ENCODE results near the gene TNNT1. TPM values are rescaled to one million over a fixed set of nuclear protein-coding genes. Genes with fewer than 3 reads are reported as not detected.

TNNT1 gene
- total and polyA plus RNA-seq, 2 experiments from 2014 or later = 11.5 to 32.1 TPM

DNA sequence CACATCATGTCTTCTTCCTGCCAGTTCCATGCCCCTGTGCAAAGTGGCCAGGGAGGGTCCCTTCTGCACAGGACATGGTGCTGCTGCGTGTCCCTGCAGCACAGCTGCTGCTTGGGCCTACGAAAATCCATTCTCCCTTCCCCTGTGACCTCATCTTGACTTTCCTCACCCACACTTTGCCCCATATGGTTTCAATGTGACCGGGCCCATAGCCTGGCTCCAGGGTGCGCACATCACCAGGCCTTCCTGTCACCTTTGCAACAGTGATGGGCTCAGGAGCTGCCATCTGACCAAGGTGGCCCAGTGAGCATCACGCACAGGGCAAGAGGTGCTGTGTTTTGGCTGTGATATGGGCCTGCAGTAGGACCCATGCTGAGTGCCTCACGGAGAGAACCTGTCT is 42.4 kb downstream of the TNNT1 start:
- no peaks in the 10 kb centered on the region for H3K9me3 ChIP-seq (ENCODE audit: low read depth)
- peaks cover 7% of the 10 kb centered on the region for H4K20me1 ChIP-seq (ENCODE audit: insufficient read depth, poor library complexity, severe bottlenecking)
- H3K9me2 ChIP-seq (replicated peaks; ENCODE audit: insufficient read depth) = no peaks in the 10 kb centered on the region
- DNase-seq (ENCODE audit: low spot score) = no peak
- TF ChIP-seq, protein P1, sequence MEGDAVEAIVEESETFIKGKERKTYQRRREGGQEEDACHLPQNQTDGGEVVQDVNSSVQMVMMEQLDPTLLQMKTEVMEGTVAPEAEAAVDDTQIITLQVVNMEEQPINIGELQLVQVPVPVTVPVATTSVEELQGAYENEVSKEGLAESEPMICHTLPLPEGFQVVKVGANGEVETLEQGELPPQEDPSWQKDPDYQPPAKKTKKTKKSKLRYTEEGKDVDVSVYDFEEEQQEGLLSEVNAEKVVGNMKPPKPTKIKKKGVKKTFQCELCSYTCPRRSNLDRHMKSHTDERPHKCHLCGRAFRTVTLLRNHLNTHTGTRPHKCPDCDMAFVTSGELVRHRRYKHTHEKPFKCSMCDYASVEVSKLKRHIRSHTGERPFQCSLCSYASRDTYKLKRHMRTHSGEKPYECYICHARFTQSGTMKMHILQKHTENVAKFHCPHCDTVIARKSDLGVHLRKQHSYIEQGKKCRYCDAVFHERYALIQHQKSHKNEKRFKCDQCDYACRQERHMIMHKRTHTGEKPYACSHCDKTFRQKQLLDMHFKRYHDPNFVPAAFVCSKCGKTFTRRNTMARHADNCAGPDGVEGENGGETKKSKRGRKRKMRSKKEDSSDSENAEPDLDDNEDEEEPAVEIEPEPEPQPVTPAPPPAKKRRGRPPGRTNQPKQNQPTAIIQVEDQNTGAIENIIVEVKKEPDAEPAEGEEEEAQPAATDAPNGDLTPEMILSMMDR (IDR thresholded peaks at IDR 0.05; ENCODE audit: poor library complexity) = no peak
- TF ChIP-seq EZH2phosphoT487 (IDR thresholded peaks at IDR 0.05; ENCODE audit: low read depth, severe bottlenecking, unreplicated experiment) (no peak), EZH2 (IDR thresholded peaks at IDR 0.05; ENCODE audit: borderline replicate concordance) (no peak)
- H3K36me3 ChIP-seq (replicated peaks; ENCODE audit: insufficient read depth, low read depth) = no peaks in the 10 kb centered on the region
- H3K79me2 ChIP-seq = peaks cover 31% of the 10 kb centered on the region
- H3K4me1 ChIP-seq (ENCODE audit: insufficient read depth) = no peaks in the 10 kb centered on the region
- WGBS (ENCODE audit: low lambda C conversion rate, missing lambda C conversion rate) = 93% methylated on average over 6 of the region's 6 CpGs
- no peak overlapping the region for H3K4me2 ChIP-seq
- H2AFZ ChIP-seq = no peak overlapping the region
- H3K27ac ChIP-seq = no peak overlapping the region
- no peaks in the 10 kb centered on the region for H3K27me3 ChIP-seq
- no peak overlapping the region for H3K4me3 ChIP-seq

DNA sequence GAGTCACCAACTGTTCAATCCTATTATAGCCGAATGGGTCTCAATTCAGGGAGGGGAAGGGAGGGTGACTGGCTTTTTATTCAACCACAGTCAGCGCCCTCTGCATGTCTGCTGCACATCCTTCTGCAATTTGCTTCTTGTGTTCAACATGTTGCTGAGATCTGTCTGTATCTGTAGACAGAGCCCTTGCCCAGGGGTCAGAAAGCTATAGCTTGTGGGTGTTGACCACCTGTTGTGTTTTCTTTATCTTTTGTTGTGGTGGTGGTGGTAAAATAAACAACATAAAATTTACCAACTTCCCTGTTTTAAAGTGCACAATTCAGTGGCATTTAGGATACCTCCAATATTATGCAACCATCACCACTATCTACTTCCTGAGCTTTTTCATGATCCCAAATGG is 43.8 kb downstream of the TNNT1 start:
- Histone ChIP-seq H4K20me1 (ENCODE audit: insufficient read depth, poor library complexity, severe bottlenecking) (peaks cover 7% of the 10 kb centered on the region), H3K9me3 (ENCODE audit: low read depth) (no peaks in the 10 kb centered on the region), H2AFZ (no peak overlapping the region), H3K4me2 (no peak overlapping the region), H3K9me2 (replicated peaks; ENCODE audit: insufficient read depth) (no peaks in the 10 kb centered on the region), H3K36me3 (replicated peaks; ENCODE audit: insufficient read depth, low read depth) (no peaks in the 10 kb centered on the region), H3K4me1 (ENCODE audit: insufficient read depth) (no peaks in the 10 kb centered on the region), H3K27ac (no peak overlapping the region), H3K79me2 (peaks cover 28% of the 10 kb centered on the region), H3K27me3 (no peaks in the 10 kb centered on the region), H3K4me3 (no peak overlapping the region)
- 92% methylated on average over 2 of the region's 2 CpGs for WGBS (ENCODE audit: low lambda C conversion rate, missing lambda C conversion rate)
- DNase-seq (ENCODE audit: low spot score) = no peak
- TF ChIP-seq, protein P1 (IDR thresholded peaks at IDR 0.05; ENCODE audit: poor library complexity) = no peak
- TF ChIP-seq EZH2 (IDR thresholded peaks at IDR 0.05; ENCODE audit: borderline replicate concordance) (no peak), EZH2phosphoT487 (IDR thresholded peaks at IDR 0.05; ENCODE audit: low read depth, severe bottlenecking, unreplicated experiment) (no peak)

DNA sequence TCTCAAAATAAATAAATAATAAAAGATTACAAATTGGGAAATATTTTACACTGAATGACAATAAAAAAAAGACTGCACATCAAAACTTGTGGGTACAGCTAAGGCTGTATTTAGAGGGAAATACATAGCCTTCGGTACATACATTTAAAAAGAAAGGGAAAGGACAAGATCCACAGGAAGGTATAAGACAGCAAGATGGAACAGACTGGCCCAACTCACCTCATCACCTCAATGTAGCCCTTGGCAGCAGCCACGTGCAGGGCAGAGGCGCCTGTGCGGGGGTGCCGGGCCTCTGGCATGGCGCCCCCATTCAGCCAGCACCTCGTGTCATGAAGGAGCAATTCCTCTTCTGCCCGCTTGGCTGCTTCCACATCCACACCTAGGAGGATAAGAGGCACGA is 45.8 kb downstream of the TNNT1 start:
- no peaks in the 10 kb centered on the region for H3K4me1 ChIP-seq (ENCODE audit: insufficient read depth)
- no peak overlapping the region for H3K27ac ChIP-seq
- no peaks in the 10 kb centered on the region for H3K27me3 ChIP-seq
- H3K4me3 ChIP-seq = no peak overlapping the region
- H3K79me2 ChIP-seq = peaks cover 17% of the 10 kb centered on the region
- H3K9me3 ChIP-seq (ENCODE audit: low read depth) = no peaks in the 10 kb centered on the region
- H3K9me2 ChIP-seq (replicated peaks; ENCODE audit: insufficient read depth) = no peaks in the 10 kb centered on the region
- WGBS (ENCODE audit: low lambda C conversion rate, missing lambda C conversion rate) = 99% methylated on average over 9 of the region's 9 CpGs
- no peak for DNase-seq (ENCODE audit: low spot score)
- H2AFZ ChIP-seq = no peak overlapping the region
- H3K36me3 ChIP-seq (replicated peaks; ENCODE audit: insufficient read depth, low read depth) = no peaks in the 10 kb centered on the region
- no peak overlapping the region for H3K4me2 ChIP-seq
- TF ChIP-seq EZH2 (IDR thresholded peaks at IDR 0.05; ENCODE audit: borderline replicate concordance) = no peak
- TF ChIP-seq EZH2phosphoT487 (IDR thresholded peaks at IDR 0.05; ENCODE audit: low read depth, severe bottlenecking, unreplicated experiment) = no peak
- TF ChIP-seq, protein P1 (IDR thresholded peaks at IDR 0.05; ENCODE audit: poor library complexity) = no peak
- peaks cover 7% of the 10 kb centered on the region for H4K20me1 ChIP-seq (ENCODE audit: insufficient read depth, poor library complexity, severe bottlenecking)

DNA sequence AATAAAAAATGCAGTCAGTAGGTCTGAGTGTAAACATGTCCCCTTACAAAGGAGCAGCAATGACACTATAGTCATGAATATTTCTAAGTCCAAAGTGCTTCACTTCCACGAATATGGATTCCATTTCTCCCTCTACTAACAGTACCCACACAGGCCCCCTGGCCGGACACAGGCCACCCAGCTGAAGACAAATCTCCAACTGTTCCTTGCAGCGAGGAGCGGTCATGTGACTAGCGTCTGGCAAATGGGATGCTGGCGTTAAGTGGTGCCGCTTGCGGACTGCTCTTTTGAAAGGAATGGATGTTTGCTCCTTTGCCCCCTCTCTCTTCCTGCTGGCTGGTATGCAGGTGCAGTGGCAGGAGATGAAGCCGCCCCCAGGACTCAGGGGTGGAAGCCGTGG is 47.7 kb downstream of the TNNT1 start:
- no peak overlapping the region for H3K4me2 ChIP-seq
- H3K27me3 ChIP-seq = no peaks in the 10 kb centered on the region
- H3K4me3 ChIP-seq = no peak overlapping the region
- H4K20me1 ChIP-seq (ENCODE audit: insufficient read depth, poor library complexity, severe bottlenecking) = peaks cover 3% of the 10 kb centered on the region
- H2AFZ ChIP-seq = no peak overlapping the region
- H3K79me2 ChIP-seq = peaks cover 13% of the 10 kb centered on the region
- no peaks in the 10 kb centered on the region for H3K9me2 ChIP-seq (replicated peaks; ENCODE audit: insufficient read depth)
- H3K4me1 ChIP-seq (ENCODE audit: insufficient read depth) = no peaks in the 10 kb centered on the region
- no peak for DNase-seq (ENCODE audit: low spot score)
- WGBS (ENCODE audit: low lambda C conversion rate, missing lambda C conversion rate) = 87% methylated on average over 10 of the region's 10 CpGs
- no peaks in the 10 kb centered on the region for H3K9me3 ChIP-seq (ENCODE audit: low read depth)
- no peaks in the 10 kb centered on the region for H3K36me3 ChIP-seq (replicated peaks; ENCODE audit: insufficient read depth, low read depth)
- H3K27ac ChIP-seq = no peak overlapping the region
- TF ChIP-seq, protein P1 (IDR thresholded peaks at IDR 0.05; ENCODE audit: poor library complexity) = no peak
- TF ChIP-seq EZH2phosphoT487 (IDR thresholded peaks at IDR 0.05; ENCODE audit: low read depth, severe bottlenecking, unreplicated experiment) (no peak), EZH2 (IDR thresholded peaks at IDR 0.05; ENCODE audit: borderline replicate concordance) (no peak)
